GM18517 (cell line): ENCODE measurements around the gene PPP3CA.
A peak's percentile ranks its signal among the peaks of the same experiment; 100 is the strongest.

ENCODE experiments used
- ATAC-seq: cut with Tn5 transposase; IDR thresholded peaks from one replicate; pipeline ENCODE4 v1.9.1; 2021; ENCODE audit warnings: mild to moderate bottlenecking, moderate library complexity; ENCODE audit not compliant: unreplicated experiment

The PPP3CA gene

GRCh38 chr4:101065935-101066485 is 281.3 kb downstream of the PPP3CA start:
- ATAC-seq, result no peak

GRCh38 chr4:101065346-101065745 is 282.0 kb downstream of the PPP3CA start:
- ATAC-seq, result no peak

GRCh38 chr4:101064541-101065180 is 282.7 kb downstream of the PPP3CA start:
- ATAC-seq, result no peak

GRCh38 chr4:101055392-101055791 is 291.9 kb downstream of the PPP3CA start:
- ATAC-seq, result no peak

GRCh38 chr4:101050837-101051205 is 296.5 kb downstream of the PPP3CA start:
- no peak for ATAC-seq

GRCh38 chr4:101050088-101050836 is 297.1 kb downstream of the PPP3CA start:
- ATAC-seq, result no peak

GRCh38 chr4:101049549-101050001 is 297.8 kb downstream of the PPP3CA start:
- no peak for ATAC-seq

GRCh38 chr4:101044766-101045165 is 302.6 kb downstream of the PPP3CA start:
- no peak for ATAC-seq

- ATAC-seq, result no peak
These were observed 304.5 kb downstream of the PPP3CA start for GRCh38 chr4:101042847-101043246.

- no peak for ATAC-seq
These were observed 306.6 kb downstream of the PPP3CA start for GRCh38 chr4:101040776-101041175.

GRCh38 chr4:101039367-101039766 is 308.0 kb downstream of the PPP3CA start:
- no peak for ATAC-seq

- ATAC-seq, result no peak
These were observed 309.4 kb downstream of the PPP3CA start for GRCh38 chr4:101037938-101038413.

GRCh38 chr4:101037249-101037648 is 310.1 kb downstream of the PPP3CA start:
- no peak for ATAC-seq

GRCh38 chr4:101035487-101035886 is 311.8 kb downstream of the PPP3CA start:
- ATAC-seq, result no peak

GRCh38 chr4:101033986-101034385 is 313.3 kb downstream of the PPP3CA start:
- no peak for ATAC-seq

- no peak for ATAC-seq
These were observed 314.8 kb downstream of the PPP3CA start for GRCh38 chr4:101032541-101032940.

- no peak for ATAC-seq
These were observed 315.4 kb downstream of the PPP3CA start for GRCh38 chr4:101031971-101032370.

GRCh38 chr4:101028886-101029285 is 318.4 kb downstream of the PPP3CA start:
- ATAC-seq, result peak; percentile 62

GRCh38 chr4:101027721-101028120 is 319.6 kb downstream of the PPP3CA start:
- no peak for ATAC-seq

GRCh38 chr4:101025755-101026154 is 321.6 kb downstream of the PPP3CA start:
- no peak for ATAC-seq

GRCh38 chr4:101022151-101023024 is 324.9 kb downstream of the PPP3CA start:
- ATAC-seq, result no peak
